Measurements from ENCODE around the gene TRIM23. TPM values are rescaled to one million over a fixed set of nuclear protein-coding genes. Genes with fewer than 3 reads are reported as not detected.
"Not testable (repeated sequence)": the region's sequence is repeated elsewhere in the genome, so short reads cannot be mapped to it uniquely, and the experiment has no call there.

Gene TRIM23
- polyA plus RNA-seq (2014; cell fraction: cytosol; rRNA removed), result 8.3 and 9.8 TPM in 2 replicates
- 6.1 and 9.1 TPM in 2 replicates for polyA plus RNA-seq (2014; cell fraction: nucleus; rRNA removed)

DNA sequence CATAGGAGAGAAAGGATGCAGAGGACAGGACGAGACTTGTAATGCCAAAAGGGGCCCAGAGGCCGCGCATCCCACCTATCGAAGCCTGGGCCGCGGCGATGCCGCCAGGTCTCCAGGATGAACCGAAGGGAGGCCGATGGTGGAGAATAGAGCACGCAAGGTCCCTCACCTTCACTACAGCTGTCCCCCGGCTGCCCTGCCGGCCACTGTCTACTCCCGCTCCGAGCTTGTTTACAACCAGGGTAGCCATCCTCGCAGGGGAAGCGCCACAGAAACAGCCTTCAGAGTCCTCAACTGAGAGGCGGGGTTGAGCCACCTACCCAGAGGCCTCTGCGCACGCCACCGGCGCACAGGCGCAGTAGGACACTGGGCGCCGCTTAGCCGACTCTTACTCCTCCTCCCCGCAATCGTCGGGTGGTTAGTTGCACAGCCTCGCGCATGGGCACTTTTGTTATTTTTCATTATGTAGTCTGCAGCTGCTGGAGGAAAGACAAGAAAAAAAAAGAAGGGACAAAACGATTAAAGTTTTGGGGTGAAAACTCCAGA is at the start of gene TRIM23:
TSS of gene TRIM23 (minus strand) at position 309 of the 546 bp plus-strand sequence. CDS start at position 250, 59 bp downstream.
- peak; percentile 95 for DNase-seq (ENCODE audit: low spot score)

DNA sequence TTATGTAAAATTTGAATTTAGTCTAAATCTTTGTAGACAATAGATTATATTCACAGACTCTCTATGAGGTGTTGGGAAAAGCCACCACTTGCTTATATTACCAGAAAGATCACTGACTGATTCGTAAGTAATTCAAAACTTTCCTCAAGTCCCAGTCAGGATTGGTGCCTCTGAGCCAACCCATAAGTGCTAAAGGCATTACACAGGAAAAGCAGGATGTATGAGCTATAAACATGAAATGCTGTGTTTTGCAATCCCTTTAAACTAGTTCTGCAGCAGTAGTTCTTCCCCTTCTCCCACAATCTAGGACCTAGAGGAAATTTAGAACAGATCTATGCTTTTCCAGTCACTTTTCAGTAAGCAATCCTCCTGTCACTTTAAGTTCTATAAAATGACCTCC is 48.7 kb upstream of the TRIM23 start:
- no peak for DNase-seq (ENCODE audit: low spot score)

DNA sequence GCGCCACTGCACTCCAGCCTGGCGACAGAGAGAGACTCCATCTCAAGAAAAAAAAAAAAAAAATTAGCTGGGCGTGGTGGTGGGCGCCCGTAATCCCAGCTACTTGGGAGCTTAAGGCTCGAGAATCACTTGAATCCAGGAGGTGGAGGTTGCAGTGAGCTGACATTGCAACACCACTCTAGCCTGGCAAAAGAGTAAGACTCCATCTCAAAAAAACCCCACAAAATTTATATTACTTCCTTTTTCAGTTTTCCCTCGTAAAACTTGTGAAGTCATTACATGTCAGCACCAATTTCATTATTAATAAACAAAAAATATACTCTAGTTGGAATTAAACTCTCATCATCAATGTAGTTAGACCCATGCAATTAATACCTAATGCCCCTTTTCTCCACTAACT is 44.6 kb upstream of the TRIM23 start:
- no peak for DNase-seq (ENCODE audit: low spot score)

DNA sequence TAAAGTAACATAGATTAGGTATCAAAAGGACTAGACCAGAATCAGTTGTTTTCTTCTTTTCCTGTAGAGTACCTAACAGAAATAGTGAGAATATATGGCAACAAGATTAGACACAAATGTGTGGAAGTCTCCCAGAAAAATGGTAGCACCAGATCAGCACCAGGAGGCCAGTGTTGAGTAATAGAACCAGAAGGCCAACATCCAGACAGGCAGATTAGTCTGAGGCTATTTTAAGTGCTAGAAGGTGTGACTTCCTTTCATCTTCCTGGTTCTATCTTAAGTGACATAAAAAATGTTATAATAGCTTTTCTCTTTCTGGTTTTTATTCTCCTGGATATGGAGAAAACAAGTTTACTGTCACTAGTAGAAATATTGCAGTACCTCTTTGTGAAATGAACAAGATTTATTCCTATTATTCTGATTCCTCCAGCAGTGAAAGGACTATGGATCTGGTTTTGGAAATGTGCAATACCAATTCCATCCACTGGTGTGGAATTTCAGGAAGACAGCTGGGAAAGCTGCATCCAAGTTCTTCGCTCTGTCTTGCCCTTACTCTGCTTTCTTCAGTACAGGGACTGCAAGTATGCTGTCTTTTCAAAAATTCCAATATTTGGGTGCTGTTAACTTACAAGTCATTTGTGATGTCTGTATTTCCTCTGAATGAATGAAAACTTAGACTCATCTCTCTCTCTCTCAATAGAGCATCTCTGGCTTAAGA is 39.8 kb upstream of the TRIM23 start:
- no peak for DNase-seq (ENCODE audit: low spot score)

DNA sequence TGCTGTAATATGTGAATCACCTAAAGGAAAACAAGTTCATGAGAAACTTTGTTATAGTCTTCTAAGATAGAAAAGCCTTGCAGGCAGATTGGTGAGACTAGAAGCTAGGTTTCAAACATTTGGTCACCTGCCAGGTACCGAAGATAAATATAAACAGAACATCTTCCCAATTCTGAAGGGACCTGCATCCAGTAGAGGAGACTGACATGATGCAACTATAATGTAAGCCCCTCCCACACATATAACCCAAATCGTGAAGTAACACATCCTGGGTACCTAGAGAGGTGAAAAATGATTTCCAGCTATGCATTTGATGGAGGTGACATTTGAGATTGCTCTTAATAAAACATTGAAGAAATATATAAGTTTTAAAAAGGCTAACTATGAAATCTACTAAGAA is 30.6 kb upstream of the TRIM23 start:
- no peak for DNase-seq (ENCODE audit: low spot score)

DNA sequence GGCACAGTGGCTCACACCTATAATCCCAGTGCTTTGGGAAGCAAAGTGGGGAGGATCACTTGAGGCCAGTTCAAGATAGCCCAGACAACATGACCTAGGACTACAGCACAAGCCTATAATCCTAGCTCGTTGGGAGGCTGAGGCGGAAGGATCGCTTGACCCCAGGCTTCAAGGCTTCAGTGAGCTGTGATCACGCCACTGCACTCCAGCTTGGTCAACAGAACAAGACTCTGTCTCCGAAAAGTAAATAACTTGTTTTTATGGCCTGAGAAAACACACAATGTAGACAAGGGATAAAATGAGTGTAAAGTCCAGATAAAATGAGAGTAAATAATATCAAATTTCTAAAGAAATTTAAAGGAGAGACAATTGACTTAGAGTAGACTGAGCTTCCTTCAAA is 27.0 kb upstream of the TRIM23 start:
- no peak for DNase-seq (ENCODE audit: low spot score)

DNA sequence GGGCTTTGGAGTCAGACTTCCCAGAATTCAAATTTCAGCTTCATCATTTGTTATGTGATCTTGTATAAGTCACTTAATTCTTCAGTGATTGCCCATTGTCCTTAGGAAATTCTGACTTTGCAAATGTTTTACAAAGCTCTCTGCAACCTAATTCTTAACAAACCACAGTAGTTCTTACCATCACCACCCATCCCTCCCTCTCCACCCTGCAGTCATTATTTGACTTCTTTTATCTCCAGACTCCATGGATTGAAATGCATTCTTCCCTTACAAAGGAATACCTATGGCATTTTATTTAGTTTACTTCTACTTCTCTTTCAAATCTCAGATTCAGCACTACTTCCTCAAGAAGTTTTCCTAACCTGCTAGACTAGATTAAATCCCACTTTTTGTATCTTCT is 23.8 kb upstream of the TRIM23 start:
- DNase-seq (ENCODE audit: low spot score), result no peak

DNA sequence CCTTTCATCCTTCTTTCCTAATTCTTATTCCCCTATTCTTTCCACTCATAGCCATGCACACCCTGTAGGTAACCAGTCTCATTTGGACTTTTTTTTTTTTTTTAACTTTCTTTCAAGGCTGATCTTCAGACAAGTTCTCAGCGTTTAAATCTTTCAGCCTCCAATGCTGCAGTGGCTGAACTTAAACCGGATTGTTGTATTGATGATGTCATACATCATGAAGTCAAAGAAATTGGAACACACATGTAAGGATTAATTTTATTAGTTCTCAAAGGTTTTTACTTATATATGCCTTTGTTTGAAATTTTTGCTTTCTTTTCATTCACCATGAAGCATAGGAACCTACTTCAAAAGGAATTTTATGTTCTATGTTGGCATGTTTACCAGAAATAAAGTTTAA is 22.8 kb upstream of the TRIM23 start:
- no peak for DNase-seq (ENCODE audit: low spot score)

DNA sequence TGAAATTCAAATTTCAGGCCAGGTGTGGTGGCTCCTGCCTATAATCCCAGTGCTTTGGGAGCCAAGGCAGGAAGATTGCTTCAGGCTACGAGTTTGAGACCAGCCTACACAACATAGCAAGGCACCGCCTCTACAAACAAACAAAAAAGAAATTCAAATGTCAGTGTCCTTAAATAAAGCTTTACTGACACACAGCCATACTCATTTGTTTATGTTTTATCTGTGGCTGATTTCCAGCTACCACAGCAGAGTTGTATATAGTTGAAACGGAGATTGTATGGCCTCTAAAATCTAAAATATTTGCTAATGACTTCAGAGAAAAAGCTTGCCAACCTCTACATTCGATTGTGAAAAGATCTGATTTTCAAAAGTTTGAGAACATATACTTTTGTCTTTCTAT is 16.1 kb upstream of the TRIM23 start:
- no peak for DNase-seq (ENCODE audit: low spot score)

DNA sequence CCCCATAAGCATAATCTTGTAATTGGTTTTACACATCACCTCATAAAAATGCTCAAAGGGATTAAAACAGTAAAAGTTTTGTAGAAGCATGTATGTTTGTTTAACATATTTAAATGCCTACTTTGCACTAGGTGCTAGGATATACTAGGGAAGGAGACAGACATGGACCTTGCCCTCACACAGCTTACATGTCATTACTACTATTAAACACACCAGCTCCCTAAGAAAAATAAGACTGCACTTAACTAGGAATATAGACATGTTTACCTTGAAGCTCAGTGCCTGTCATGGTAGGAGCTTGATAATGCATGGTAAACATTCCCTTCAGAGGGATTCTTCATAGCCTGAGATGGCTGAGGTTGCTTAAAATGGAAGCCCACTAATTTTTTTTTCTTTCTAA is 6.8 kb upstream of the TRIM23 start:
- DNase-seq (ENCODE audit: low spot score), result no peak

DNA sequence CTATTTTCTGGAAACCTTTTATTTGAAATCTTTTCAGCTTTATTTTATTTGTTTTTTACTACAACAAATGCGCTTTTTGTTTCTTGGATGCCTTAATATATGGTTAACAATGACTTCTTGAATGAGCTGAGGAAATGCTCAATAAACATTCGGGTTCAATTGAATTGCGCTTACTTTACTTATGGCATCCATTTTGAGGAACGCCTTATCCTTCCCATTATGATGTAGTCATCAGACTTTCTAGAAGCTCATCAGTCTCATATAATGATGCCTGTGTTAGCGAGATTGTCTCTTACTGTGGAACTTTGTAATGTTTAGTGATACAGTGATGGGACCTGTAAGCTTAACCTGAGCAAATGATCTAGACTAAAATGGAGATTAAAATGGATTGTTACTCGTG is 1.6 kb upstream of the TRIM23 start:
- DNase-seq (ENCODE audit: low spot score), result no peak

DNA sequence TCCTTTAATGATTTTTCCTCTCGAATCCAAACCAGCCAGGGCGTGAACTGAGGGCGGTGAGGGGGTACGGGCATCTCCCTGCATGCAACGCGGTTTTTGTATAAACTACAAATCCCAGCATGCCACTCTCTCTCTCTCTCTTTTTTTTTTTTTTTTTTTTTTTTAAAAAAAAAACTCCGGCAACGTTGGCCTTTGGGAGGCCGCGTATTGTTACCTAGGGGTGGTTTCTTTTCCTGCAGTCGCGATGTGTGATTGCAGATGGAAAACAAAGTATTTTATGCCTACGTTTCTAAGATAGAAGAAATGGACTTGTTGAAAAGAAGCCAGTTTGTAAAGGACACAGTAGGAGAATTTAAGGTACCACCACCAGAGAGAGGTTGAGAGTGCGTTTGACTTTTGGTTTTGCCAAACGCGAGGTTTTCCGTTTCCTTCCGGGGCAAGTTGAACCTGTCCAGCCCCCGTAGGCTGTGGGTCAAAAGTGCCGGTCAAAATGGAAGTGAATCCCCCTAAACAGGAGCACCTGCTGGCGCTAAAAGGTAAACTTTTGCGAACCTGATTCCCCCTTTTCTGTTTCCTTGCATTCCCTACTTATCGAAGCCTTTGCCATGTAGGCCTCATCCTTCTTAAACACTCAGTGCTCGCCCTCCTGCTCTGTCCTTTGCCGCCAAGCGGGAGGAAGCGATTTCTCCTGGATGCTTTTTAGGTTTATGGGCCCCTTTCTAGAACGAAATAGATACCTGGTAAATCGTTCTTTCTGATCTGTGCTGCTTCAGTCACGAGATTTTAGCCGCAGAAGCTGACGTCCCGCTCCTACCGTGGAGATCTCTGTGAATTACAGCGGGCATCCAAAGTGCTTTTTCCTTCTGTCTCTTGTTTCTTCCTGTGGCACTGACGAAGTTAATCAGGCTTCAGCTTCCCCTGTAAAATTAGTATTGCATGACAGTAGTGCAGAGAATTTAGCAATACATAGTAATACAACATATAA is 730 bp upstream of the TRIM23 start, which contains the start of the genes SHLD3 and TRAPPC13:
TSS of gene SHLD3 (plus strand) at position 457 of the 985 bp plus-strand sequence. CDS start 4,561 bp downstream, outside the sequence.
TSS of gene TRAPPC13 (plus strand) at position 457 of the 985 bp plus-strand sequence. CDS start at position 491, 34 bp downstream.
- peak; percentile 94 for DNase-seq (ENCODE audit: low spot score)

DNA sequence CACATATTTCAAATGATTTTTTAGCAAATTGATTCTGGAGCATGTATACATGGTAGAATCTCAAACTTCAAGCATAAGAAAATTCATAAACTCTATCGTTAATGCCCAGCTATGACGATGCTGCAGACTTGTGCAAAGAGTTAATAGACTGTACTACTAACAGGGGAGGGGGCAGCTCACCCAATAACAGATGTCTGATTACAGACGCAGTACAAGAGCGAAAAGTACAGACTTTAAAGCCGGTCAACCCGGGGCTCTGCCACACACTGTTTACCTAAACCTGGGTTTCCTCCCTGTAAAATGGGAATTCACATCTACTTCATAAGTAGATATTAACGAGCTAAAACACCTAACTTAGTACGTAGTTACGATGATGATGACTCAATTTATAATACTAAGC is 651 bp downstream of the TRIM23 start:
- DNase-seq (ENCODE audit: low spot score), result no peak

DNA sequence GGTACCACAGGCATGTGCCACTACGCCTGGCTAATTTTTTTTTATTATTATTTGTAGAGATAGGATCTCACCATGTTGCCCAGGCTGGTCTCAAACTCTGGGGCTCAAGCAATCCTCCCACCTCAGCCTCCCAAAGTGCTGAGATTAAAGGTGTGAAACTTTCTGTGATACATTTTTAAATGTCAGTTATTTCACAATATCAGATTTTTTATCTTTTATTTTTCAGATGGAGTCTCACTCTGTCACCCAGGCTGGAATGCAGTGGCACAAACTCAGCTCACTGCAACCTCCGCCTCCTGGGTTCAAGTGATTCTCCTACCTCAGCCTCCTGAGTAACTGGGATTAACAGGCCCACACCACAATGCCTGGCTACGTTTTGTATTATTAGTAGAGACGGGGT is 2.2 kb downstream of the TRIM23 start:
- DNase-seq (ENCODE audit: low spot score), result not testable (repeated sequence)

DNA sequence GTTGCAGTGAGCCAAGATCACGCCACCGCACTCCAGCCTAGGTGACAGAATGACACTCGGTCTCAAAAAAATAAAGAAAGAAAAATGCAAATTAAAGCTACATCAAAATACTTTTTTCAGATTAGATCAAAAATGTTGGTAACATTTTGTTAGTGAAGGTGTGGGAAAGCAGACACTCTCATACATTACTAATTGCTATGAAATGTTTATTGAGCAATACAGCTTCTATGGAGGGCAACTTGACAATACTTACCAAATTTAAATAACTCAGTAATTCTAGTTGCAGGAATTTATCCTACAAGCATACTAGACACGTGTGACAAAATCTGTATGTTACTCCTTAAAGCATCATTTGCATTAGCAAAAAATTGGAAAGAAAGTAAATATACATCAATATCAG is 4.1 kb downstream of the TRIM23 start:
- no peak for DNase-seq (ENCODE audit: low spot score)

DNA sequence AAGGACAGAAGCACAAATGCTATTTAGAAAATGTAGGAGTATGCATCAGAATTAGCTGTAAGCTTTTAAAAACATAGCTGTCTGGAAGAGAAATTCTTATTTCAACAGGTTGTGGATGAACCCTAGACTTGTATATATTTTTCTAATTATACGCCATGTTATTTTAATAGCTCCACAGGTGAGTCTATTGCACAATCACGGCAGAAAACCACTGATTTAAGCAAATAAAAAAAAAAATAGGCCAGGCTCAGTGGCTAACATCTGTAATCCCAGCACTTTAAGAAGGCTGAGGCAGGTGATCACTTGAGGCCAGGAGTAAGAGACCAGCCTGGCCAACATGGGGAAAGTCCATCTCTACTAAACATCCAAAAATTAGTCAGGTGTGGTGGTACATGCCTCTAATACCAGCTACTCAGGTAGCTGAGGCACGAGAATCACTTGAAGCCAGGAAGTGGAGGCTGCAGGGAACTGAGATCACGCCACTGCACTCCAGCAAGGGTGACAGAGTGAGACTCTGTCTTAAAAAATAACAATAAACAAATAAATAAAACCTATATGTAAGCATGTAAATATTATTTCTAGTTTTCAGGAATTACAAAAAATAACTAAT is 11.7 kb downstream of the TRIM23 start:
- DNase-seq (ENCODE audit: low spot score), result no peak

DNA sequence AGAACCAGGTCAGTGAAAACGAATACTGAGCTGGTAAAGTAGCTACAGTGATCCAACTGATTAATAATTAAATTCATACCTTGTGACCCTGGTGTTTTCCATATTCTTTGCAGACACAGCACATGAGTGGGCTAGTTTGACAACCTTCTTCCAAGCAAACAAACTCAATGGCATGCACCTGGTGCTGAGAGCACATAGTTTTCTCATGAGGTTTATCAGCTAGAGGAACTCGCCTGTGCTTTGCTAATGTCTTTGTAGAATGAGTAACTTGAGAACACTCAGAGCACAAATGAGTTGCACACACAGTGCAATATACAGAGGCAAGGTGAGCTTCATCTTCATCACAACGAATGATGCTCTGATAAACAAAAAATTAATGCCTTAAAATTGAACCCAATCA is 12.6 kb downstream of the TRIM23 start:
- DNase-seq (ENCODE audit: low spot score), result no peak

DNA sequence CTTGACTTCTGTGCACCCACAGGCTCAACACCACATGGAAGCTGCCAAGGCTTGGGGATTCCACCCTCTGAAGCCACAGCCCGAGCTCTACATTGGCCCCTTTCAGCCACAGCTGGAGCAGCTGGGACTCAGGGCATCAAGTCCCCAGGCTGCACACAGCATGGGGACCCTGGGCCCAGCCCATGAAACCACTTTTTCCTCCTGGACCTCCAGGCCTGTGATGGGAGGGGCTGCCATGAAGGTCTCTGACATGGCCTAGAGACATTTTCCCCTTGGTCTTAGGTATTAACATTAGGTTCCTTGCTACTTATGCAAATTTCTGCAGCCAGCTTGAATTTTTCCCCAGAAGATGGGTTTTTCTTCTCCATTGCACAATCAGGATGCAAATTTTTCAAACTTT is 22.4 kb downstream of the TRIM23 start:
- not testable (repeated sequence) for DNase-seq (ENCODE audit: low spot score)

DNA sequence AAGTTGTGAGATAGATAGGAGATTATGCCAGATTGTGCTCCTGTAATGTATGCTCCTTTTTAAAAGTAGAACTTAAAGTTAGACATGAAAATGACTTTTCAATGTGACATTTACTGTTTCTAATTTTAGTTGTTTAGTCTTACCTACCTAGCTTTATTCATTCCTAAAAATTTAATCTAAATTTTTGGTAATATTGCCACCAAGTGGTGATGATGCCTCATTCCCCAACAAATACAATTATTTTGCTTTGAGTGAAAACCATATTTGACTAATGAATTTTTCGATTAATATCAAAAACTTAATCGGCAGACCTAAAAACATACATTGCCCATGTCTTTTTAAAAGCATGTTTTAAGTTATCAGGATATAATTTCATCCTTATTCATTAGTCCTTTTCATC is 35.4 kb downstream of the TRIM23 start:
- DNase-seq (ENCODE audit: low spot score), result no peak

DNA sequence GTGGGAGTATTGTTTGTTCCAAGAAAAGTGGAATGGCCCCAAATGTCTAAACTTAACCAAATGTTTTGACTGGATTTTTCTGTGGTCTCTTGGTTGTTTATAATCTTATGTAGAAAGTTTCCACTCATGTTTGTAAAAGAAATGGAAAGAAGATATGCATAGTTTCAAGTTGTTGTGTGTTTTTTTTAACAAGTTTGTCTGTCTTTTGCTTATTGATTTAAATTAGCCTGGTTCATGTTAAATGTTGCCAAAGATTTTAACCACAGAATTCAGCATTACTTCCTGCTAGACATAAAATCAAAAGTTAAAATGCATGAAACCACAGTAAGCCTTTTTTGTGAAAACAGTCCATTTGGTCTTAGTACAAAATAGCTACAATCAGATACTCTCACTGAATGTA is 47.0 kb downstream of the TRIM23 start:
- no peak for DNase-seq (ENCODE audit: low spot score)

DNA sequence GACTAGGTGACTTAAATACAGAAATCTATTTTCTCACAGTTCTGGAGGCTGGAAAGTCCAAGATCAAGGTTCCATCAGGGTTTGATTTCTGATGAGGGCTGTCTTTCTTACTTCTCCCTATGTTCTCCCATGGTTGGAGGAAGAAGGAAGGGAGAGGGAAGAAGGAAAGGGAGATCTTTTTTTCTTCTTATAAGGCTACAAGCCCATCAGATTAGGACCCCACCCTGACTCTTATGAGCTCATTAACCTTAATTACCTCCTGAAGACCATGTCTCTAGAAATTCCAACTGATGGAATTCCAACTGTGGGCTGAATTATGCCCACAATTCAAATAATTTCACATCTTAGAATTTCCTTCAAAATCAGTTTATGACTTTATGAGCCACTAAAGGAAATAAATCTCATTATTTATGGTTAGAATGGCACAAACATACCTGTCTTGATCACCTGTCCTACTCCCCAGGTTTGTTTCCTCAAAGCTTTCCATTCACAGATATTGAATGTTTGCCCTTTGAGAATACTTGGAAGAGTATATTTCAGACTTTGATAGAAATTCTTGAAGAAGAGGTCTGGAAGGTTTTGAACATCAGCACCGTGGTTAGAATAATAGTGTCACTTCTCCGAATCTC is 53.4 kb downstream of the TRIM23 start:
- DNase-seq (ENCODE audit: low spot score), result no peak
